ENCODE data around the gene CLEC7A. TPM values are rescaled to one million over a fixed set of nuclear protein-coding genes. Genes with fewer than 3 reads are reported as not detected.

Gene CLEC7A
- polyA plus RNA-seq, 1 donor from 2014 or later, result not detected

- H3K9ac ChIP-seq (ENCODE audit: low read length), result no peak within 1 kb of the TSS
- no peaks in the 10 kb centered on the region for H3F3A ChIP-seq (ENCODE audit: insufficient read depth, low read length, poor library complexity, severe bottlenecking)
- H3K4me2 ChIP-seq (ENCODE audit: low read length), result no peak within 1 kb of the TSS
- H3K36me3 ChIP-seq (ENCODE audit: insufficient read depth, low read length), result no peaks in the 10 kb centered on the region
- no peaks in the 10 kb centered on the region for H3K9me2 ChIP-seq (ENCODE audit: insufficient read depth, low read length)
- H3K27ac ChIP-seq (ENCODE audit: low read length), result no peak within 1 kb of the TSS
- no peak within 1 kb of the TSS for H3K4me3 ChIP-seq (ENCODE audit: low read length)
- H2AFZ ChIP-seq (ENCODE audit: low read depth, low read length), result no peak within 1 kb of the TSS
- no peaks in the 10 kb centered on the region for H3K27me3 ChIP-seq (ENCODE audit: insufficient read depth, low read depth, low read length)
- H3K79me2 ChIP-seq (replicated peaks; ENCODE audit: insufficient read depth, low read length), result no peaks in the 10 kb centered on the region
- H4K20me1 ChIP-seq (ENCODE audit: insufficient read depth), result no peaks in the 10 kb centered on the region
- no peak for TF ChIP-seq CTCF (IDR thresholded peaks at IDR 0.05; ENCODE audit: poor library complexity, severe bottlenecking)
- no peak for TF ChIP-seq SMC3 (conservative IDR thresholded peaks at IDR 0.05; ENCODE audit: poor library complexity)
- no peak for TF ChIP-seq POLR2AphosphoS5 (IDR thresholded peaks at IDR 0.05)
- no peaks in the 10 kb centered on the region for H3K9me3 ChIP-seq (ENCODE audit: low read length)
These were observed 48.8 kb upstream of the CLEC7A start, which contains the start of gene TMEM52B for GRCh38 chr12:10178821-10179220. Gene TMEM52B, plus strand, starts transcription at chr12:10179032. Its CDS starts 543 bp downstream, at chr12:10179575.

- H3K27ac ChIP-seq (ENCODE audit: low read length), result no peak overlapping the region
- H3K79me2 ChIP-seq (replicated peaks; ENCODE audit: insufficient read depth, low read length), result no peaks in the 10 kb centered on the region
- TF ChIP-seq REST (IDR thresholded peaks at IDR 0.05; ENCODE audit: borderline replicate concordance) (no peak), SMC3 (conservative IDR thresholded peaks at IDR 0.05; ENCODE audit: poor library complexity) (no peak), RAD21 (conservative IDR thresholded peaks at IDR 0.05) (no peak), CTCF (IDR thresholded peaks at IDR 0.05; ENCODE audit: poor library complexity, severe bottlenecking) (no peak), POLR2AphosphoS5 (IDR thresholded peaks at IDR 0.05) (no peak), EZH2 (IDR thresholded peaks at IDR 0.05; ENCODE audit: borderline replicate concordance, insufficient read depth, low read length, poor library complexity, severe bottlenecking) (no peak), MXI1 (conservative IDR thresholded peaks at IDR 0.05; ENCODE audit: poor library complexity, severe bottlenecking) (no peak), EP300 (conservative IDR thresholded peaks at IDR 0.05; ENCODE audit: poor library complexity, severe bottlenecking) (no peak), TAF1 (IDR thresholded peaks at IDR 0.05; ENCODE audit: low read depth) (no peak)
- H3K4me2 ChIP-seq (ENCODE audit: low read length), result no peak overlapping the region
- H4K20me1 ChIP-seq (ENCODE audit: insufficient read depth), result no peaks in the 10 kb centered on the region
- no peaks in the 10 kb centered on the region for H3K9me3 ChIP-seq (ENCODE audit: low read length)
- H3K9me2 ChIP-seq (ENCODE audit: insufficient read depth, low read length), result no peaks in the 10 kb centered on the region
- H3K36me3 ChIP-seq (ENCODE audit: insufficient read depth, low read length), result no peaks in the 10 kb centered on the region
- H3K4me3 ChIP-seq (ENCODE audit: low read length), result no peak overlapping the region
- H3K27me3 ChIP-seq (ENCODE audit: insufficient read depth, low read depth, low read length), result no peaks in the 10 kb centered on the region
- no peaks in the 10 kb centered on the region for H3F3A ChIP-seq (ENCODE audit: insufficient read depth, low read length, poor library complexity, severe bottlenecking)
- no peak overlapping the region for H2AFZ ChIP-seq (ENCODE audit: low read depth, low read length)
- no peak overlapping the region for H3K9ac ChIP-seq (ENCODE audit: low read length)
These were observed 46.0 kb upstream of the CLEC7A start for GRCh38 chr12:10175846-10176636.

Measured in neural cell (in vitro differentiated cells).